NCI-H748 (cell line): Measurements from ENCODE around the gene FSD1.
"Not testable (repeated sequence)": the region's sequence is repeated elsewhere in the genome, so short reads cannot be mapped to it uniquely, and the experiment has no call there.

Experiments used
- DNase-seq: peaks from one replicate; lab custom pipeline; 2025; ENCODE audit not compliant: unreplicated experiment; lab: John Stamatoyannopoulos, UW

The FSD1 gene

DNA sequence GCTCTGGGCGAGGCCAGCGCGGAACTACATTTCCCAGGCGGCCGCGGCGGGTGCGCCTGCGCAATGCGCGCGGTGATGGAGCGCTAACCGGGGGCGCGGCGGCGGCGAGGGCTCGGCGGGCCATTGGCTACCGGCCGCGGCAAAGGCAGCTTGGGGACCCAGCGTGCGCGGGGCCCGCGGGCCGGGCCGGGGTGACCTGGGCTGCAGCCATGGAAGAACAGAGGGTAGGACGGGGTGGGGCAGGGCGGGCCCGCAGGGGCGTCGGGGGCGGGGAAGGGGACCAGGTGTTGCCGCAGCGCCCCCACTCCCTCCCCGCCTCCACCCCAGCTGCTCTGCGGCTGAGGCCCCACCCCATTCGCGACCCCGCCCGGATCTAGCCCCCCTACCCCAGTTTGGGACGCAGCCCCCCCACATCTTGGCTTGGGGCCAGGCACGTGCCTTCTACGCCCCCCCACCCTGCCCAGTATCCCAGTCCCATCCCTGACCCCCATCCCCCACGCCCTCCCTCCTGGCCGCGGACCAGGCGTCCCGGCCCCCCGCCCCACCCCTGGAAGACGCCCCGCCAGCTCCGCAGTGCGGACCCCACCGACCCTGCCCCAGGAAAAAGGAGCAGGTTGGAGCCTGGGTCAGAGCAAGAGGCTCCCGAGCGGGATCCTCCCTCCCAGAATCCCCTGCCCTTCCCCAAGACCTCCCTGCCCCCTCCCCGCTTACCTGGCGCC lies at the start of gene FSD1:
Gene FSD1 (plus strand): TSS at position 61 of the 719 bp plus-strand sequence. CDS start 149 bp downstream, at position 210.
- peak; percentile 74 for DNase-seq

DNA sequence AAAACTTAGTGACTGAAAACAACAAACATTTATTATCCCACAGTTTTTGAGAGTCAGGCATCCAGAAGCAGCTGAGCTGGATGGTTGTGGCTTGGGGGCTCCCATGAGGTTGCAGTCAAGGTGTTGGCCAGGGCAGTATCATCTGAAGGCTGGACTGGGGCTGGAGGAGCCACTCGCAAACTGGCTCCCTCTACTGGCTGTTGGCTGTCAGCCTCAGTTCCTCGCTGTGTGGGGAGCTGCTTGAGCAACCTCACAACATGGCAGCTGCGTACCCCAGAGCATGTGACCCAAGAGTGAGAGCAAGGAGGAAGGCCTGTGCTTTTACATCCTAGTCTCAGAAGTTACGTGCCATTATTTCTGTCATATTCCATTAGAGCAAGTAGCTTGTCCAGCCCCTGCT lies 47.8 kb upstream of the FSD1 start:
- DNase-seq = no peak

DNA sequence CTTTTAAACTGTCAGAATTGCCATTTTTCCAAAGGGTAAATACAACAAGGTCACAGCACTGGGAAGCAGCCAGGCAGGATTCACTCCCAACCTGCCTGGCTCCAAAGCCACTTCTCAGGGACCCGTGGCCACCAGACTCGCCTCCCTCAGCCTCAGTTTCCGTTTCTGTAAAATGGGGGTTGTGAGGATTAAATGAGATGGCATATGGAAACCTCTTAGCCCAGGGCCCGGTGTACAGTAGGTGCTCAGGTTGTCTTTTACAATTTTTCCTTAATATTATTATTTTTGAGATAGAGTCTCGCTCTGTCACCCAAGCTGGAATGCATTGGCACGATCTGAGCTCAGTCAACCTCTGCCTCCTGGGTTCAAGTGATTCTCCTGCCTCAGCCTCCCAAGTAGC lies 47.4 kb upstream of the FSD1 start:
- no peak for DNase-seq

DNA sequence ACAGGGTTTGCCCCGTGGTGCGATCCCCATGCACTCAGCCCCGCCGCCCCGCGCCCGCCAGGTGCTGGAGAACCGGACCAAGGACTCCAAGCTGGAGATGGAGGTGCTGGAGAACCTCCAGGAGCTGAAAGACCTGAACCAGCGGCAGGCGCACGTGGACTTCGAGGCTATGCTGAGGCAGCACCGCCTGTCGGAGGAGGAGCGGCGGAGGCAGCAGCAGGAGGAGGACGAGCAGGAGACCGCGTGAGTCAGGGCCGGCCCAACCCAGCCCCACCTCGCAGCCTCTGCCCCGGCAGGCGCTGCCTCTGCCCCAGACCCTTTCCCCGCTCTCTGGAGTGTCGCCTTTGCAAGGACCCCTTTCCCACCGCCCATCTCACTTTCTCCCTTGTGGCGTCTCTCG lies 46.2 kb upstream of the FSD1 start:
- DNase-seq = no peak

DNA sequence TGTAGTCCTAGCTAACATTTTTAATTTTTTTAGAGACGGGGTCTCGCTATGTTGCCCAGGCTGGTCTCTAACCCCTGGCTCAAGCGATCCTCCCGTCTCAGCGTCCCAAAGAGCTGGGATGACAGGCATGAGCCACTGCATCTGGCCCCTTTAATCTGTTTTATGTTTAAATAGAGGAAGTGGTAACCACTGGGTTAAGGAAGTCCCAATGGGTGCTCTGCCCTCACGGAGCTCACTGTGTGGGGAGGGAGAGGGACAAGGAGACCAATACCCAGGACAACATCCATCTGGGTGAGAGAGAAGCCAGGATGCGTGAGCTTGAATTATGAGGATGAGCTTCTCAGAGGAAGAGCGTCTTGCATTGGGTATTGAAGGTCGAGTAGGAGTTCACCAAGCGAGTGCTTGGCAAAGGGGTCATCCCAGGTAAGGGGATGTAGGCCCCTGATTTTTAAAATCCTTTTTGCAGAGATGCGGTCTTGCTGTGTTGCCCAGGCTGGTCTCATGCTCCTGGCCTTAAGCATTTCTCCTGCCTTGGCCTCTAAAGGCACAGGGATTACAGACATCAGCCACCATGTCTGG lies 43.7 kb upstream of the FSD1 start:
- DNase-seq = no peak

DNA sequence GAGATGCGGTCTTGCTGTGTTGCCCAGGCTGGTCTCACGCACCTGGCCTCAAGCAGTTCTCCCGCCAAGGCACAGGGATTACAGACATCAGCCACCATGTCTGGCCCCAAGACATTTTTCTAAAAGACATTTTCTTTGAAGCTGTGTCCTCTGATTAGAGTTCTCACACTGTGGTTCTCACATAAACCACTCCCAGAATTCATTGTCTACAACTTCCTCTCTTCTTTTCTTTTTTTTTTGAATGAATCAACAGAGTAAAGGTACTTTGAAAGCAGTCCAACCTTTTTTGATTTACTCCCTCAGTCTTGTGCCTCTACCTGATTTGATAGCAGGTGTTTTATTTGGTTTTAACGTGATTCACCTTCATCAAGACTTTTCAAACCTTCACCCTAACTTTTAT lies 39.6 kb upstream of the FSD1 start:
- no peak for DNase-seq

DNA sequence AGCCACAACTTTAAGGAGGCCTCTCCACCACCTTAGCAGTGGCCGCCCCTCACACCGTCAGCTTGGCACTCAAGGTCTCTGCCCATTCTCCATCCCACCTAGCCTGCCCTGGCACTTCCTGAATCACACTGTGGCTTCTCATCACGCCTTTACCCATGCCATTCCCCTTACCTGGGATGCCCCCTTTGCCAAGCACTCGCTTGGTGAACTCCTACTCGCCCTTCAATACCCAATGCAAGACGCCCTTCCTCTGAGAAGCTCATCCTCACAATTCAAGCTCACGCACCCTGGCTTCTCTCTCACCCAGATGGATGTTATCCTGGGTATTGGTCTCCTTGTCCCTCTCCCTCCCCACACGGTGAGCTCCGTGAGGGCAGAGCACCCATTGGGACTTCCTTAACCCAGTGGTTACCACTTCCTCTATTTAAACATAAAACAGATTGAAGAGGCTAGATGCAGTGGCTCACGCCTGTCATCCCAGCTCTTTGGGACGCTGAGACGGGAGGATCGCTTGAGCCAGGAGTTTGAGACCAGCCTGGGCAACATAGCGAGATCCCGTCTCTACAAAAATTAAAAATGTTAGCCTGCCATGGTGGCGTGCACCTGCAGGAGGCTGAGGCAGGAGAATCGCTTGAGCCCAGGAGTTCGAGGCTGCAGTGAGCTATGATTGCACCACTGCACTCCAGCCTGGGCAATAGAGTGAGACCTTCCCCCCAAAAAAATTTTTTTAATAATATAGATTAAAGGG lies 38.0 kb upstream of the FSD1 start:
- no peak for DNase-seq

DNA sequence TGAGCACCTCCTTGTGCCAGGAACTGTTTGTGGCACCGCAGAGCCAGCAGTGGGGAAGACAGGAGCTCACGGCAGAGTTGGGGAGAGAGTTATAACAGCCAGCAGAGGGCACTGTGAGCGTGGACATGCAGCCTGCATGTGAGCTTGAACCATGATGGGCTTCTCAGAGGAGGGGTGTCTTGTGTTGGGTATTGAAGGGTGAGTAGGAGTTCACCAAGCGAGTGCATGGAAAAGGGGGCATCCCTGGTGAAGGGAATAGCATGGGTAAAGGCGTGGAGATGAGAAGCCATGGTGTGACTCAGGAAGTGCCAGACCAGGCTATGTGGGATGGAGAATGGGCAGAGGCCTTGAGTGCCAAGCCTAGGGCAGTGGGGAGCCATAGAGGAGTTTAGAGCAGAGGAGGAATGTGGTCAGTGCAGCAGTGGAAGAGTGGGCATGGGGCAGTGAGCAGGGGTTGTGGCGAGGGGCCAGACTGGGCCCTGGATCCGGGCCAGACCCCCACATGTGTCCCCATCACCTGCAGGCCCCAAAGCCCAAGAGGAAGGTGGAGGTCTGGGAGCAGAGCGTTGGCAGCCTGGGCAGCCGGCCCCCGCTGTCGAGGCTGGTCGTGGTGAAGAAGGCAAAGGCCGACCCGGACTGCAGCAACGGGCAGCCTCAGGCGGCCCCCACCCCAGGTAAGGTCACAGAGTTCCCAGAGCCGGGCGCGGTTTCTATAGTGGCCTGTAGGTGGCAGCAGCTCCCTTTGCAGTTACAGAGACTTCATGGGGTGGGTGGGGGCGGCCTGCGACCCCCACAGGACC lies 37.1 kb upstream of the FSD1 start:
- DNase-seq = peak; percentile 43

DNA sequence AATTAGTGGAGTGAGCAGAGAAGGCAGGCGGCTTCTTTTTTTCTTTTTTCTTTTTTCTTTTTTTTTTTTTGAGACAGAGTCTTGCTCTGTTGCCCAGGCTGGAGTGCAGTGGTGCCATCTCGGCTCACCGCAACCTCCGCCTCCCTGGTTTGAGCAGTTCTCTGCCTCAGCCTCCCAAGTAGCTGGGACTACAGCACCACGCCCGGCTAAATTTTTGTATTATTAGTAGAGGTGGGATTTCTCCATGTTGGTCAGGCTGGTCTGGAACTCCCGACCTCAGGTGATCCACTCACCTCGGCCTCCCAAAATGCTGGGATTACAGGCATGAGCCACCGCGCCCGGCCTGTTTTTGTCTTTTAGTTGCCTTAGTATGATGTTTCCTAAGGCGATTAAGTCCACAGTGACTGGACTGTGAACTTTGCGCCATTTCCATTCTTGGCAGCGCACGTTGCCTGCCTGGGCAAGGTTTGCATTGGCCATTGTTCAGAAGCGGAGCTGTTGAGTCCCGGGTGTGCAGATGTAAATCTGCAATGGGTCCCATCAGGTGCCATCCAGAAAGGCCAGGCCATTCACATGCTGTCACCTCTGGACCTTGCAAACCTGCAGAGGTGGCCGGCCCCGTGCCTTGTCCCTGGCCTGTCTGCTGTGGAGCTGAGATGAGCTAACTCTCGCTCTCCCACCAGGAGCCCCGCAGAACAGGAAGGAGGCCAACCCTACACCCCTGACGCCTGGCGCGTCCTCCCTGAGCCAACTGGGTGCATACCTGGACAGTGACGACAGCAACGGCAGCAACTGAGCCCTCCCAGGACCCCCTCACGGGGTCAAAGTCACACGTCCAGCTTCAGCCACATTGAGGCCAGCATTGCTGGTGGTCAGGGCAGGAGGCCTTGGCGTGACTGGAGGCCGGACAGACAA lies 36.2 kb upstream of the FSD1 start:
- no peak for DNase-seq

DNA sequence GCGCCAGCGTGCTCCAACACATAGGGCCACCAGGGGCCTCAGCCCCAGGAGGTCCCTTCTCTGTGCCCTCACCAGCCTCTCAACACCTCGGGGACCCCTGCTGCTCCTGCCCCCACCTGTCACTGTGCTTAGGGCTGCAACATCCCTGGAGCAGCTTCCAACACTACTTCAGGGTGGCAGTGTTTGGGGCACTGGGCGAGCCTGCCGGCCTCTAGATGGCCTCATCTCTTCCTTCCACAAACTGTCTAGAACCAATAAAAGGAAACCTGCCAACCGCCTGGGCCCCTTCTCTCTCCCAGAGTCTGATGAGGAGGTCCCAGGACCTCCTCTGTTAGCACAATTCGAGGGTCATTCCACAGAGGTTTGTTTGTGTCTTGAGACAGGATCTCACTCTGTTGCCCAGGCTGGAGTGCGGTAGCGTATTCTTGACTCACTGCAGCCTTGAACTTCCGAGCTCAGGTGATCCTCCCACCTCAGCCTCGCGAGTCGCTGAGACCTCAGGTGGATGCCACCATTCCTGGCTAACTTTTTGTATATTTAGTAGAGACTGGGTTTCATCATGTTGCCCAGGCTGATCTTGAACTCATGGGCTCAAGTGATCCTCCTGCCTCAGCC lies 35.5 kb upstream of the FSD1 start:
- no peak for DNase-seq

DNA sequence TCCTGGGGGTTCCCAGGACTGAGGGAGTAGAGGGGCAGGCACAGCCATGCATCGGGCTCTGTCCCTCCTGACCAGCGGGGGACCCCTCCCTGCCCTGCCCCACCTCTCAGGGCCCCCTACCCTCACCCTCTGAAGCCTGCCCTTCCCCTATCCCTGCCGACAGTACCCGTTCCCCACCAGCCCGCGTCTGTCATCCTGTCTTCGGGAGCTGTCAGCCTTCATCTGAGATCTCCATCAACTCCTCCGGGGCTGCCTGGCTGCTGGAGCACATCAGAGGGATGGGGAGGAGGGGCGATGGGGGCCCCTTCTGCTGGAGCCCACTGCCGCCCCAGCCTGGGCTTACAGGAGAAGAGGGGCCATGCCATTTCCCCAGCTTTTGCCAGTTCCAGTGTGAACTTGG lies 31.5 kb upstream of the FSD1 start:
- no peak for DNase-seq

DNA sequence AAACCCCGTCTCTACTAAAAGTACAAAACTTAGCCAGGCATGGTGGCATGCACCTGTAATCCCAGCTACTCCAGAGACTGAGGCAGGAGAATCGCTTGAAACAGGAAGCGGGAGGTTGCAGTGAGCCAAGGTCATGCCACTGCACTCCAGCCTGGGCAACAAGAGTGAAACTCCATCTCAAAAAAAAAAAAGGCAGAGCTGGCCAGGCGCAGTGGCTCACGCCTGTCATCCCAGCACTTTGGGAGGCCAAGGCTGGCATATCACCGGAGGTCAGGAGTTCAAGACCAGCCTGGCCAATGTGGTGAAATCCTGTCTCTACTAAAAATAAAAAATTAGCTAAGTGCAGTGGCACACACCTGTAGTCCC lies 30.1 kb upstream of the FSD1 start:
- not testable (repeated sequence) for DNase-seq

DNA sequence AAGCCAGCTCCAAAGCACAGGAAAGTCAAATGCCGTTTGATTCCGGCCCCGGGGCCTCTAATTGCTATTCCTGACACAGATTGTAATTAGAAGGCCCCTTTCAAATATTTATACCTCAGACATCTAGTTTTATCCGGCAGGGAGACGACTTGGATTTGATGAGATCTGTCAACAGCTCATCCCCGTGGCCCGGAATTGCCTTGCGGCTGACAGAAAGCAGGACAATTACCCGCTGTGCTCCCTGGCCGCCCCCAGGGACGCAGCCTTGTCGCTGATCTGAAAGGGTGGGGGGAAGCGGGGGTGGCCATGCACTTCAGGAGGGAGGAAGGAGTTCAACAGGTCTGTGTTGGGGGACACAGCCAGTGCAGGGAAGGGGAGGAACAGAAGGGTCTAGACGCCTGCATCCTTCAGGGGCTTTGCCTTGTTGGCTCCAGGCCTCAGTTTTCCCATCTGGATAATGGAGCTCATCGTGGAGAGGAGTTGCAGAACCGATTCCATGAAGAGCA lies 27.2 kb upstream of the FSD1 start:
- DNase-seq = peak; percentile 4

DNA sequence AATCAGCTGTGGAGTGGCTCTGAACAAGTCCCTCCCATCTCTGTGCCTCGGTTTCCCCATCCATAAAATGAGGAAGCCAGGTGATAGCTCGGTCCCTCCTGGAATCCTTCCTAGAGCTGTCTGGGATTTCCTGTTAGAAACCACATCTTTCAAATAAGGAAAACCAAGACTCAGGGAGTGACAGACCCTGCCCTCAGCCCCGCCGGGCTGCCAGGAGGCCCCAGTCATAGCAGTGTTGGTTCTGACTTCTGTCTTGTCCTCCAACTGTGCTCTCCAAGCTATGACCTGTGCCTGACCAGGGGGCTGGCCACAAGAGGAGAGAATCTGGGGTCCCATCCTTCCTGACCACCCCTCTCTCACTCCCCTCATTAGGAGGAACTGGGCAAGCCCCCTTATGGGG lies 26.4 kb upstream of the FSD1 start:
- DNase-seq = no peak

DNA sequence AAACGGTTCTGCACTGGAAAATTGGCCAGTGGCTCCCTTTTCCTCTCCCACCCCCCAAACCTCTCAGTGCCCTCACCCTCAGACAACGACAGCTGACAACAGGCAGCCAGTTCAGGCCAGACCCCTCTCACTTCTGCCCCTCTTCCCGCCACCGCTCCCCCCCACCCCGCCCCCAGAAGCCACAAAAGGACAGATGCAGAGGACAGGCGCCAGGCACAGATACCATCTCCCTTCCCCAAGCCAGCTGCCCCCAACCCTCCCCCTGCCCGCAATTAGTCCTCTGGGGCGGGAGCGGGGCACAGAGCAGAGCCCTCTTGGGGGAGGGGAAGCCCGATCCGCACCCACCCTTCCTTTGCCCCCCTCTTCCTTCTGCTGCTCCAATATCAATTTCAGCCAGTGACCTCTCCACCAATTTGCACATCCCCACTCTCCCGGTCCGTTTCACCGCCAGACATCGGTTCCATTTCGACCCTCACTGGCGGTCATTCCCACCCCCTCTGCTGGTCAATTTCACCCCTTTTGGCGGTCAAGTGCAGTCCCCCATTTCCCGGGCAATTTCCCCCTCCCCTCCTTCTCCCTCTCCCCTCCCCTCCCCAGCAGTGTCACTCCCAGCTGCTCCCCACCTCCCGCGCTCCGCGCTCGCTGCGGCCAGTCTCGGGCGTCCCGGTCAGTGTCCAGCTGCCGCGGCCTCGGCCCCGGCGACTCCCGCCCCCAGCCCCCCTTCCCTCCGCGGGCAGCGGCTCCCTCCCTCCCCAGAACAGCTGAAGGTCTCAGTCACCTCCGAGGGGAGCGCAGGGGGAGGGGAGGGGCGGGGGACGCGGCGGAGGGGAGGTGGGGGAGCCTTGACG lies 25.8 kb upstream of the FSD1 start, which contains the start of gene SHD:
Gene SHD (plus strand): TSS at position 848 of the 848 bp plus-strand sequence. CDS start 798 bp downstream, outside the sequence.
- peak; percentile 34 for DNase-seq

DNA sequence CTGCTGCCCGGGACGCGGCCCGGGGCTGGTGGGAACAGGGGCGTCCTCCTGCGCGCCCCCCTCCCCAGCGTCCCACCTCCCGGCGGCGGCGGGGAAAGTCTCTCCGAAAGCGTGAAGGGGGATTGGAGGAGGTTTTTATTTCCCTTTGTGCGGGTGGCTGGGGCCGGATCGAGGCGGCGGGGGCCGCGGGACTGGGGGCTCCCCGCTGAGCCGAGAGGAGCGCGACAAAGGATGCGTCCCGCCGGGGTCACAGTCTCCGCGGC lies 25.2 kb upstream of the FSD1 start:
- no peak for DNase-seq

DNA sequence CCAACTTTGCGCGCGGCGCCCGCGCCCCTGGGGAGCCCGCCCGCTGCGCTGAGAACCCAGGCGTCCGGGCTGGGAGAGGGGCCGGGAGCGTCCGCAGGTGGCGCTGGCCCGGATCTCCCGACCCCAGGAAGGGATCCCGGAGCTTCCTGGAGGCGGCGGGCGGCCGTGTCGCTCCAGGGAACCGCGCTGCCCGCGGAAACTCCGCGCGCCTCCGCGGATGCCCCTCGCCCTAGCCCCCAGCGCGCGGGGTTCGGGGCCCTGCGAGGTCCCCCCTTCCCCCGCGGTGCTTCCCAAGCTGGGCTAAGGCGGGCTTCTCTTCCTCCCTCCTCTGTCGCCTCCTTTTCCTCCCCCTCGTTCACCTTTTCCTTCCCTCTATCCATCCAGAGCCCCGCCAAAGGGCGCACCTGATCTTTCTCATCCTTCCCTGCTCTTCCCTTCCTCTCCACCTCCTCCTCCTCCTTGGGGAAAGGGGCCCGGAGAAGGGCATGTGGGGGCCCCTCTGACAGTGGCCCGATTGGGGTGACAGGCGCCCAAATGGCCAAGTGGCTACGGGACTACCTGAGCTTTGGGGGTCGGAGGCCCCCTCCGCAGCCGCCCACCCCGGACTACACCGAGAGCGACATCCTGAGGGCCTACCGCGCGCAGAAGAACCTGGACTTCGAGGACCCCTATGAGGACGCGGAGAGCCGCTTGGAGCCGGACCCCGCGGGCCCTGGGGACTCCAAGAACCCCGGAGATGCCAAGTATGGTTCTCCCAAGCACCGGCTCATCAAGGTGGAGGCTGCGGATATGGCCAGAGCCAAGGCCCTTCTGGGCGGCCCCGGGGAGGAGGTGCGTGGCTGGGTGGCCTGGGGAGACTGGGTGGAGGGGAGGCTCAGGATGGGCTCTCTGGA lies 24.6 kb upstream of the FSD1 start:
- DNase-seq = peak; percentile 34
